Fibroblast of the aortic adventitia (primary cell): ENCODE results near the gene CINP. TPM values are rescaled to one million over a fixed set of nuclear protein-coding genes. Genes with fewer than 3 reads are reported as not detected.

Experiments used
- DNase-seq: peaks from one replicate; pipeline ENCODE4 v3.0.0-alpha.2; 2010; ENCODE audit warnings: low read depth
- H3K4me3 ChIP-seq: 2 replicates; pipeline ENCODE4 v1.5.1; 2011; ENCODE audit warnings: low read depth, mild to moderate bottlenecking, control low read depth, low read length, moderate library complexity
- total RNA-seq: library from RNA; depleted of rRNA; stranded (reverse); fragments of >200 nt; gene quantifications from 2 replicates; pipeline ENCODE4 v1.2.3, GENCODE V29; 2012; ENCODE audit warnings: low replicate concordance
- TF ChIP-seq, protein P1 (sequence below): IDR thresholded peaks from 2 replicates; pipeline ENCODE4 v1.5.1; 2011; ENCODE audit warnings: mild to moderate bottlenecking, low read length, control low read depth, inconsistent platforms; ENCODE audit not compliant: insufficient read depth

Gene CINP
- total RNA-seq, 1 donor: 41.9 TPM

DNA sequence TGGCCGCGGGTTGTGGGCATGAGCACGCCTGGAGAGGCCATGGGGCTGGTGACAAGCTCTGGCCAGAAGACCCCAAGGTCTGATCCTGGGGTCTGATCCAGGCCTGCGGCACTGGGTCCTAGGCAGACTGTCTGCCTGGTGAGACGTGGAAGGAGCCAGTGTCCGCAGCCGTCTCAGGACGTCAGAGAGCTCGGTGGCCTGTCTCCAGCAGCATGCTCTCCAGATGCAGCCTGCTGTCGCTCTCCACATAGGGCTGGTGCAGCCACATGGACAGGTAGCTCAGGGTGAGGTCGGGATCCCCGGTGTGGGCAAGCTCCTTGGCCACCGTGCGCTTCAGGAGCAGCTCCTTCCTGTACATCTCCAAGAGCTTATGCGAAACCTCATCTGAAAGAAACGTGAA, 14.3 kb downstream of the CINP start:
- DNase-seq: no peak
- H3K4me3 ChIP-seq: no peak overlapping the region
- TF ChIP-seq, protein P1, sequence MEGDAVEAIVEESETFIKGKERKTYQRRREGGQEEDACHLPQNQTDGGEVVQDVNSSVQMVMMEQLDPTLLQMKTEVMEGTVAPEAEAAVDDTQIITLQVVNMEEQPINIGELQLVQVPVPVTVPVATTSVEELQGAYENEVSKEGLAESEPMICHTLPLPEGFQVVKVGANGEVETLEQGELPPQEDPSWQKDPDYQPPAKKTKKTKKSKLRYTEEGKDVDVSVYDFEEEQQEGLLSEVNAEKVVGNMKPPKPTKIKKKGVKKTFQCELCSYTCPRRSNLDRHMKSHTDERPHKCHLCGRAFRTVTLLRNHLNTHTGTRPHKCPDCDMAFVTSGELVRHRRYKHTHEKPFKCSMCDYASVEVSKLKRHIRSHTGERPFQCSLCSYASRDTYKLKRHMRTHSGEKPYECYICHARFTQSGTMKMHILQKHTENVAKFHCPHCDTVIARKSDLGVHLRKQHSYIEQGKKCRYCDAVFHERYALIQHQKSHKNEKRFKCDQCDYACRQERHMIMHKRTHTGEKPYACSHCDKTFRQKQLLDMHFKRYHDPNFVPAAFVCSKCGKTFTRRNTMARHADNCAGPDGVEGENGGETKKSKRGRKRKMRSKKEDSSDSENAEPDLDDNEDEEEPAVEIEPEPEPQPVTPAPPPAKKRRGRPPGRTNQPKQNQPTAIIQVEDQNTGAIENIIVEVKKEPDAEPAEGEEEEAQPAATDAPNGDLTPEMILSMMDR: no peak

GRCh38 chr14:102346645-102347044, 16.0 kb downstream of the CINP start:
- DNase-seq: no peak
- TF ChIP-seq, protein P1: no peak
- H3K4me3 ChIP-seq: no peak overlapping the region

- no peak for DNase-seq
- TF ChIP-seq, protein P1: no peak
- no peak overlapping the region for H3K4me3 ChIP-seq
Measured at GRCh38 chr14:102345232-102345631, 17.5 kb downstream of the CINP start.

DNA sequence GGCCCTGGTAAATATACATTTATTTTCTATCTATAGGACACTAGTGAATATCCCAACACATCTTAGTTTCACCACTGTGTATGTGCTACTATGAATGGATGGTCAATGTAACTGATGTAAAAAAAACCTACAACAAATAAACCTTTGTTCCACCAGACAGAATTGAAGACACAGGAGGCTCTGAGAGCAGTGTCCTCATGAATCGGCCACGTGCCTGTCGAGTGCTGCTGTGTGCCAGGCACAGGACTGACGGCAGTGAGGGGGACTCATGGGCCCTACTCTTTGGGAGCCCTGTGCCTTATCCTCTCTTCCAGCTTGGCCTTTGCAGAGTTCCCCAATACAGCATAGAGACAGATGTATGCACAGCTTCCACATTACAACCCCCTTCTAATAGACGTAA, 18.2 kb downstream of the CINP start:
- H3K4me3 ChIP-seq: no peak overlapping the region
- no peak for DNase-seq
- TF ChIP-seq, protein P1: no peak

DNA sequence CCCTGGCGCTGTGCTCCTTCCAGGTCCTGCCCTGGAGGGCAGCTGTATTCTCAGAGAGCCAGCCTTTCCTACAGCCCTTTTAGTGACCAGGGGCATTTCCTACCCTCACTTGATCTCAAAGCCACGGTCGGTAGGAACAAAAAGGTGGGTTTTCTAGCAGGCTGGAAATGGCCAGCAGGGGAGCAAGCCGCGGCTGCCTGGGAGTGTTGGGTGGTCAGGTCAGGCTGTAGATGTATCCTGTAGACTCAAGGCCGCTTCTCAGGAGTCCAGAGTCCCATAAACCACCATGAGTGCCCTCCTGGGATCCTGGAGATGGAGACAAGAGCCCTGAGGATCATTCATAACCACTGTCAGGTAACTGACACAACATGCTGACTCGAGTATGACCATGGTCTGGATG, 18.6 kb downstream of the CINP start:
- no peak overlapping the region for H3K4me3 ChIP-seq
- TF ChIP-seq, protein P1: no peak

GRCh38 chr14:102342238-102342637, 20.5 kb downstream of the CINP start:
- no peak for DNase-seq
- TF ChIP-seq, protein P1: no peak
- H3K4me3 ChIP-seq: no peak overlapping the region

More for the DNA sequence above, 18.6 kb downstream of the CINP start:
- no peak for DNase-seq

- DNase-seq: no peak
- TF ChIP-seq, protein P1: no peak
- no peak overlapping the region for H3K4me3 ChIP-seq
Measured at GRCh38 chr14:102341566-102341965, 21.1 kb downstream of the CINP start.
